Endodermal cell (in vitro differentiated cells): Measurements from ENCODE around the gene CSTB. TPM values are rescaled to one million over a fixed set of nuclear protein-coding genes. Genes with fewer than 3 reads are reported as not detected.

ENCODE experiments used
- DNase-seq: peaks from one replicate; pipeline ENCODE4 v3.0.0-alpha.2; 2017
- H3K27ac ChIP-seq: 2 replicates; pipeline ENCODE4 v1.5.1; 2013; ENCODE audit warnings: mild to moderate bottlenecking, low read depth, low read length, moderate library complexity
- H3K27me3 ChIP-seq: 2 replicates; pipeline ENCODE4 v1.6.1; 2013; ENCODE audit warnings: mild to moderate bottlenecking, low read length, moderate library complexity; ENCODE audit not compliant: insufficient read depth, control insufficient read depth, poor library complexity, severe bottlenecking
- H3K36me3 ChIP-seq: 2 replicates; pipeline ENCODE4 v1.7.0; 2013; ENCODE audit warnings: mild to moderate bottlenecking, low read length, moderate library complexity; ENCODE audit not compliant: control insufficient read depth, insufficient read depth
- H3K4me1 ChIP-seq: one replicate; pipeline ENCODE4 v1.7.0; 2013; ENCODE audit warnings: low read length; ENCODE audit not compliant: control insufficient read depth, insufficient read depth
- H3K4me3 ChIP-seq: 2 replicates; pipeline ENCODE4 v1.5.1; 2013; ENCODE audit warnings: mild to moderate bottlenecking, low read length, moderate library complexity
- H3K9ac ChIP-seq: 2 replicates; pipeline ENCODE4 v1.6.1; 2013; ENCODE audit warnings: mild to moderate bottlenecking, low read length, moderate library complexity; ENCODE audit not compliant: poor library complexity, severe bottlenecking; ENCODE audit errors: extremely low read depth
- H3K9me3 ChIP-seq: 2 replicates; pipeline ENCODE4 v1.6.1; 2013; ENCODE audit warnings: mild to moderate bottlenecking, low read length, moderate library complexity; ENCODE audit not compliant: control insufficient read depth
- H3K27ac Mint-ChIP-seq: 2 replicates; pipeline ENCODE4 v1.8.0; 2020; ENCODE audit warnings: mixed read lengths
- H3K27me3 Mint-ChIP-seq: 2 replicates; pipeline ENCODE4 v1.8.0; 2021; ENCODE audit warnings: mild to moderate bottlenecking, mixed read lengths; ENCODE audit not compliant: insufficient read depth
- H3K36me3 Mint-ChIP-seq: 2 replicates; pipeline ENCODE4 v1.8.0; 2020; ENCODE audit warnings: low read depth, mixed read lengths
- H3K4me1 Mint-ChIP-seq: 2 replicates; pipeline ENCODE4 v1.8.0; 2020; ENCODE audit warnings: mixed read lengths
- H3K4me3 Mint-ChIP-seq: 2 replicates; pipeline ENCODE4 v1.8.0; 2020; ENCODE audit warnings: mild to moderate bottlenecking, moderate library complexity, mixed read lengths
- H3K9me3 Mint-ChIP-seq: 2 replicates; pipeline ENCODE4 v1.8.0; 2020; ENCODE audit warnings: mild to moderate bottlenecking, mixed read lengths
- WGBS, 2 experiments: methylation state at CpG; one replicate each; pipeline versions ENCODE4 v1.1.5 to v1.1.7; 2013; ENCODE audit warnings: missing lambda C conversion rate in 2 of 2, mixed read lengths in 1 of 2; ENCODE audit not compliant: insufficient coverage in 1 of 2, insufficient read length in 1 of 2; 5-methylcytosine and 5-hydroxymethylcytosine counted together
- total RNA-seq, 2 donors: library from RNA; stranded (reverse); fragmentation: NEBNext Ultra II Directional in 1 of 2; extraction: Animal tissue kit (Norgen Biotek cat#: 25700) in 1 of 2; gene quantifications; 2 replicates in 1 of 2; 3 replicates in 1 of 2; pipeline ENCODE4 v1.2.1, GENCODE V29; 2021
- TF ChIP-seq, protein P1 (sequence below): fragments of 200-600 bp; sonication (generic); conservative IDR thresholded peaks from 2 replicates; pipeline ENCODE4 v1.5.0; 2021; ENCODE audit warnings: antibody characterized with exemption, mild to moderate bottlenecking

CSTB gene
- total RNA-seq, 2 donors from 2014 or later = 50.0 to 54.5 TPM

DNA sequence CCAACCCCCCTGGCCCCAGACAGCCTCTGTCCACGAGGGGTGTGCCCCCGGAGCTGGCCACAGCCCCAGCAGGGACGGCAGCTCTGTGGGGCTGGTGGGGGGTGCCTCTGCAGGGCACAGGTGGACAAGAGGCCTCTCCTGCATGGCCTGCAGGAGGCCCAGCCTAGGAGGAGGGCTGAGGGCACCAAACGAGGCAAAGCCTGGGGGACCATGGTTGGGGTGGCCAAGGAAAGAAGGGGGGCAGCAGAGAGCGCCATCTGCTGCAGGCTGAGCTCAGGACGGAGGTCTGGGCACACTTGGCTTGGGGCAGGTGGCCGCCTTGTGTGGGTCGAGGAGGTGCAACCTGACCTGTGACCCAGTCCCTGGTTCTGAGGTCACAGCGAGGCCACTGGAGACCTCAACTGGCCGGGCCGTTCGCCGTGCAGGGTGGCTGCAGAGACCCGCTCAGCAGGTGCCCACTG is 40.5 kb upstream of the CSTB start:
- peak; percentile 65 for DNase-seq
- H3K4me3 Mint-ChIP-seq = no peak overlapping the region
- TF ChIP-seq, protein P1, sequence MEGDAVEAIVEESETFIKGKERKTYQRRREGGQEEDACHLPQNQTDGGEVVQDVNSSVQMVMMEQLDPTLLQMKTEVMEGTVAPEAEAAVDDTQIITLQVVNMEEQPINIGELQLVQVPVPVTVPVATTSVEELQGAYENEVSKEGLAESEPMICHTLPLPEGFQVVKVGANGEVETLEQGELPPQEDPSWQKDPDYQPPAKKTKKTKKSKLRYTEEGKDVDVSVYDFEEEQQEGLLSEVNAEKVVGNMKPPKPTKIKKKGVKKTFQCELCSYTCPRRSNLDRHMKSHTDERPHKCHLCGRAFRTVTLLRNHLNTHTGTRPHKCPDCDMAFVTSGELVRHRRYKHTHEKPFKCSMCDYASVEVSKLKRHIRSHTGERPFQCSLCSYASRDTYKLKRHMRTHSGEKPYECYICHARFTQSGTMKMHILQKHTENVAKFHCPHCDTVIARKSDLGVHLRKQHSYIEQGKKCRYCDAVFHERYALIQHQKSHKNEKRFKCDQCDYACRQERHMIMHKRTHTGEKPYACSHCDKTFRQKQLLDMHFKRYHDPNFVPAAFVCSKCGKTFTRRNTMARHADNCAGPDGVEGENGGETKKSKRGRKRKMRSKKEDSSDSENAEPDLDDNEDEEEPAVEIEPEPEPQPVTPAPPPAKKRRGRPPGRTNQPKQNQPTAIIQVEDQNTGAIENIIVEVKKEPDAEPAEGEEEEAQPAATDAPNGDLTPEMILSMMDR = peak; percentile 46
- H3K36me3 Mint-ChIP-seq = peaks cover 4% of the 10 kb centered on the region
- Histone ChIP-seq H3K9me3 (peaks cover 7% of the 10 kb centered on the region), H3K27me3 (no peaks in the 10 kb centered on the region), H3K36me3 (no peaks in the 10 kb centered on the region), H3K9ac (no peak overlapping the region), H3K4me1 (no peaks in the 10 kb centered on the region), H3K4me3 (no peak overlapping the region), H3K27ac (no peak overlapping the region)
- H3K27me3 Mint-ChIP-seq = no peaks in the 10 kb centered on the region
- peaks cover 20% of the 10 kb centered on the region for H3K9me3 Mint-ChIP-seq
- no peak overlapping the region for H3K27ac Mint-ChIP-seq
- whole genome bisulfite sequencing, 2 experiments = 86 to 88% methylated on average over 4 to 14 of the region's 14 CpGs
- H3K4me1 Mint-ChIP-seq = peaks cover 8% of the 10 kb centered on the region

DNA sequence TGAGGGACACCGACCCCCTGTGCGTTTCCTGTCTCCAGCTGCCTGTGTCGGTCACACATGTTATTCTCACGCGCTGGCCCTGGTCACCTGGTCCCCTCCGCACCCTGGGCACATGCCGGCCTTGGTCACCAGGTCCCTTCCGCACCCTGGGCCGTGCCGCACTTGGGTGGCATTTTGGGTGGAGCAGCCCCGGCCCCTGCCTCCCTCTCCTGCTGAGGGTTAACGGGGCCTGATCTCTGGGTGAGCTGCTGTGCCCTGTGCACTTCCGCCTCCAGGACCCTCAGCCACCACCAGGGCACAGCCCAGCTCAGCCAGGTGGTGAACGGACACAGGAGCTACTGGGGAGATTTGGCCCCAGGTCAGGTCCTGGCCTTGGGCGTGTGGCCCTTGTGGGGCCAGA is 39.9 kb upstream of the CSTB start:
- no peak overlapping the region for H3K27ac Mint-ChIP-seq
- Histone ChIP-seq H3K27ac (no peak overlapping the region), H3K9ac (no peak overlapping the region), H3K4me1 (peaks cover 4% of the 10 kb centered on the region), H3K36me3 (no peaks in the 10 kb centered on the region), H3K9me3 (peaks cover 7% of the 10 kb centered on the region), H3K4me3 (no peak overlapping the region), H3K27me3 (no peaks in the 10 kb centered on the region)
- no peaks in the 10 kb centered on the region for H3K27me3 Mint-ChIP-seq
- no peak overlapping the region for H3K4me3 Mint-ChIP-seq
- TF ChIP-seq, protein P1 = no peak
- no peak for DNase-seq
- WGBS, 2 experiments = 93 to 100% methylated on average over 10 to 15 of the region's 15 CpGs
- peaks cover 18% of the 10 kb centered on the region for H3K9me3 Mint-ChIP-seq
- peaks cover 4% of the 10 kb centered on the region for H3K36me3 Mint-ChIP-seq
- H3K4me1 Mint-ChIP-seq = peaks cover 8% of the 10 kb centered on the region

DNA sequence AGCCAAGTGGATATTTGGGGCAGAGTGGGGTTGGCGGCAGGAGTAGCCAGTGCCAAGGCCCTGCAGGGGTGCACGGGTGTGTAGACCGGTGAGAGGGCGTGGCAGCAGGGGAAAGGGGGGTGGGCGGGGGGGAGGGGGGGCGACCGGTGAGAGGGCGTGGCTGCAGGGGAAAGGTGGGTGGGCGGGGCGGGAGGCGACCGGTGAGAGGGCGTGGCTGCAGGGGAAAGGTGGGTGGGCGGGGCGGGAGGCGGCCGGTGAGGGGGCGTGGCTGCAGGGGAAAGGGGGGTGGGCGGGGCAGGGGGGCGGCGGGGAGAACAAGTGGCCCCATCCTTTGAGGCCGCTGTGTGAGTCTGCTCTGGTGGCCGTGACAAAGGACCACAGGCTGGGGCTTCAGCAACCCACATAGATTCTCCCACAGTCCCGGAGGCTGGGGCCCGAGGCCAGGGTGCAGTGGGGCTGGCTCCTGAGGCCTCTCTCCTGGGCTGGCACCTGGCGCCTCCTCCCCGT is 39.1 kb upstream of the CSTB start:
- peaks cover 2% of the 10 kb centered on the region for H3K36me3 Mint-ChIP-seq
- Histone ChIP-seq H3K27me3 (no peaks in the 10 kb centered on the region), H3K36me3 (no peaks in the 10 kb centered on the region), H3K9me3 (peaks cover 7% of the 10 kb centered on the region), H3K9ac (no peak overlapping the region), H3K4me3 (no peak overlapping the region), H3K4me1 (peaks cover 5% of the 10 kb centered on the region), H3K27ac (no peak overlapping the region)
- H3K27me3 Mint-ChIP-seq = no peaks in the 10 kb centered on the region
- no peak overlapping the region for H3K27ac Mint-ChIP-seq
- 86 to 96% methylated on average over 4 to 6 of the region's 27 CpGs for WGBS, 2 experiments
- peak overlapping the region; percentile 16 for H3K4me3 Mint-ChIP-seq
- DNase-seq = peak; percentile 85
- H3K9me3 Mint-ChIP-seq = peaks cover 9% of the 10 kb centered on the region
- peaks cover 8% of the 10 kb centered on the region for H3K4me1 Mint-ChIP-seq
- TF ChIP-seq, protein P1 = no peak
